Urothelium cell line (cell line): ENCODE results near the gene SYP.
"Not testable (repeated sequence)": the region's sequence is repeated elsewhere in the genome, so short reads cannot be mapped to it uniquely, and the experiment has no call there.

Experiments used
- DNase-seq: peaks from one replicate; pipeline ENCODE4 v3.0.0; 2011; ENCODE audit warnings: low spot score, mixed read lengths
- FAIRE-seq: peaks from 2 replicates; lab custom pipeline; 2011; peaks lifted over from hg19 to GRCh38; lab: Jason Lieb, UNC

SYP gene

DNA sequence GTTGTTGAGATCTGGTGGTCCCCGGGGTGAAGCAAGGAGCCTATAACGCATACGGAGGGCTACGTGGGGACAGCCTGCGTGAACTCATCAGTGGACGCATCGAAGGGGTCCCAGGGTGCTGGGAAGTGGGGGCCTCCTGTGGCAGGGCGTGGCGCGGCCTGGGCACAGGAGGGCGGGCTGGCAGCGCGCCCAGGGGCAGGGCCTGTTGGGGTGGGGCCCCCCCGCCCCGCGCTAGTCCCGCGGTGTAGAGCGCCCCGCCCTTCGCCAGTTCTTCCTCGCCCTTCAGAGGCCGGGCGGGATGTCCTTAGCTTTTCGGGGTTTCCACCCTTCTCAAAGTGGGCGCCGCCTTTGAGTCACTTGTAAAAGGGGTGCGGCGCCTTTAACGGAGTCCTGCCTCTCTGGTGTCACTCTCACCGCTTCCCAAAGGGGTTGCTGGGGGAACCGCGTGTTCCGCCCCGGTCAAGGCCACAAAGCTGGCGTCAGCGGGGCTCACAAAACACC, 27.7 kb downstream of the SYP start:
- DNase-seq (peak; percentile 59), FAIRE-seq (no peak)

DNA sequence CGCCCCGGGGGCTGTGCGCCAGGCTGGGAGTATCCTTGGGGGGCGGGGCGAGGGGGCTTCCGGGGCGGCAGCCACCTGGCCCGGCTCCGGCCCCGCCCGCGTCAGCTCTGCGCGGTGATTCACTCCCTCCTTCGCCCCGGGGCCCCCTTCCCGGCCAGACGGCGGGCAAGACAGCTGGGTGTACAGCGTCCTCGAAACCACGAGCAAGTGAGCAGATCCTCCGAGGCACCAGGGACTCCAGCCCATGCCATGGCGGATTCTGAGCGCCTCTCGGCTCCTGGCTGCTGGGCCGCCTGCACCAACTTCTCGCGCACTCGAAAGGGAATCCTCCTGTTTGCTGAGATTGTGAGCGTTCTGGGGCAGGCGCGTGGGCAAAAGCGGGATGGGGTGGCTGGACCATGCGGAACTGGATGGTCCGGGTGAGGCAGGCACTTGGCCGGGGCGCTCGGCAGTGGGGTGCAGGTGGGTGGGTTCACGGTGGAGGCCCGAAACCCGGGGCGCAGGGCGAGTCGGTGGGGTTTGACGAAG, 28.2 kb downstream of the SYP start, which contains the start of gene PLP2:
TSS of gene PLP2 (plus strand) at position 147 of the 528 bp plus-strand sequence. CDS start at position 250, 103 bp downstream.
- no peak for FAIRE-seq
- DNase-seq = peak; percentile 61

DNA sequence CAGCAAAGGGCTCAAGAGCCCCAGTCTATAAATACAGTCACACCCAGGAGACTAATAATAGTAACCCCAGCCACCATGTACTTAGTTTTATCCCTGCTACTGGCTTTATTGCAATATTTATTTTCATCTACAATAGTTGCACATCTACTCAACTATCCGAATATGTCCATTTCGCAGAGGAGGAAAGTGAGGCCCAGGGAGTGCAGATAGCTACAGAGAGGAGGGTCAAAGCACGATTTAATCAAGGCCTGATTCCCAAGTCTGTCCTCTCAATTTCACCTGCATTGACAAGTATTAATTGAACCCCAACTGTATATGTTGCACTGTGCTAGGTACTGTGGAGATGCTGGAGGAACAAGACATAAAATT, 32.3 kb downstream of the SYP start:
- no peak for FAIRE-seq
- DNase-seq = no peak

- FAIRE-seq = no peak
- peak; percentile 74 for DNase-seq
These were observed 32.9 kb downstream of the SYP start for GRCh38 chrX:49166914-49167739.

DNA sequence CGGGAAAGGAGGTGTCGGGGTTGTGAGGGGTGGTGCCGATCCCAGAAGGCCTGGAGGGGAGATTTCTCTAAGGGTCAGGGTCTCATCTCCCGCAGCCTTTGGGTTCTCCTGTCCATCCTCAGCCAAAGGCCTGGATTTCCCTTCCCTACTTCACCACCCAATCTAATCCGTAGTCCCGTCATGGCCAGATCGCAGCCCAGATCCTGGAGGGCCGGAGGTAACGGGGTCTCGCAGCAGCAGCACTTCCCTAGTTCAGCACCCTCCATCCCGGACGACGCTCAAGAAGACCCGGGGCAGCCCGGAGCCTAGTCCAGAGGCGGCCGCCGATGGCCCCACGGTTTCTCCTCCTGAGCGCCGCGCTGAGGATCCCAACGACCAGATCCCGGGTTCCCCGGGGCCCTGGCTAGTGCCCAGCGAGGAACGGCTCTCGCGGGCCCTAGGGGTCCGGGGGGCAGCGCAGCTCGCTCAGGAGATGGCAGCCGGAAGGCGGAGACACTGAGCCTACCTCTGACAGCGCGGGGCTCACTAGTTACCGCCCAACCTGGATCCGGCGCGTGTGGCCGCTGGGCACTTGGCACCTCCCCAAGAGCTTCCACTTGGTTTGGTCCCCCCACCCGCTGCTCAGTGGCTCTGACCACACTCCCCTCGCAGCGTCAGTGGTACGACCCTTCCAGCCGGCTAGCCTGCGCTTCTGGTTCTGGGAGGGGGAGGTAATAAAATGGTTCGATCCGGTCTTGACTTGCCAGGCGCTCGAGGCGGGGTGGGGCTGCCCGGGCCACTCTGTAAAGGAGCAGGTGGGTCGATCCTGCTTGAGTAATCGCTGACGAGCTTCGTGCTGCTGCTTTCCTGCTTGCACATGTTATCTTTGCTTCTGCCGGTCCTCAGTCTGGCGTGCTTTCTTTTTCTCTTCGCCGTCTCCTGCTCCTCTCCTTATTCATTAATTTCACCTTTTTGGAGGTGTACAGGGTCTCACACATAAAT, 33.8 kb downstream of the SYP start:
- FAIRE-seq (no peak), DNase-seq (peak; percentile 21)

- DNase-seq (no peak), FAIRE-seq (no peak)
These were observed 35.2 kb downstream of the SYP start for GRCh38 chrX:49164589-49165360.

- FAIRE-seq (peak; percentile 61), DNase-seq (peak; percentile 83)
These were observed 36.2 kb downstream of the SYP start for GRCh38 chrX:49163555-49164419.

DNA sequence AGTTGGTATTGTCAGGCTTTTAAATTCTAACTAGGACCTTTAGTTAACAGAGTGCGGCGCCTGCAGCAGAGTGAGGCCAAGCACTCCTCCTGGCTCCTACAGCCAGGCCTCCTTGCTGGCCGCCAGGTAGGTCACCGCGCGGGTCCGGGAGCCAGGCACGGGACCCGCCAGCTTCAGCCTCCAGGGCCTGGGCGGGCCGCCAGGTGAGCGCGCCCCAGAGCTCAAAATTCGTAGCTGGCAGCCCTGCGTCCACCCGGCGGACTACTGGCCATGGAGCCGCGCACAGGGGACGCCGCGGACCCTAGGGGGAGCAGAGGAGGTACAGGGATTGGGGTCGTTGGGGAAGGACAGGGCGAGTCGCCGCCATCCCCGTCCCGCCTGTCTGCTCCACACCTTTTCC, 37.4 kb downstream of the SYP start, which contains the start of gene MAGIX:
TSS of gene MAGIX (plus strand) at position 139 of the 400 bp plus-strand sequence. CDS start at position 271, 132 bp downstream.
- FAIRE-seq = no peak

DNA sequence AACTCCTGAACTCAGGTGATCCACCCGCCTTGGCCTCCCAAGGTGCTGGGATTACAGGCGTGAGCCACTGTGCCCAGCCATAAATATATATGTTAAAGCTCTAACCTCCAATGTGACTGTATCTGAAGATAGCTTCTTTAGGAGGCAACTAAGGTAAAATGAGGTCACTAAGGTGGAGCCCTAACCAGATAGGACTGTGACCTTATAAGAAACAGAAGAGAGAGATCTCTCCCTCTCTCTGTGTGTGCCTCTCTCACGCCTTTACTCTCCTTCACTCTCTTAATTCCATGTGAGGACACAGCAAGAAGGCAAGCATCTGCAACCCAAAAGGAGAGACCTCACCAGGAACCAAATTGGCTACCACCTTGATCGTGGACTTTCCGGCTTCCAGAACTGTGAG, 38.4 kb downstream of the SYP start:
- DNase-seq (no peak), FAIRE-seq (no peak)

More for the DNA sequence above, 37.4 kb downstream of the SYP start, which contains the start of gene MAGIX:
- no peak for DNase-seq

DNA sequence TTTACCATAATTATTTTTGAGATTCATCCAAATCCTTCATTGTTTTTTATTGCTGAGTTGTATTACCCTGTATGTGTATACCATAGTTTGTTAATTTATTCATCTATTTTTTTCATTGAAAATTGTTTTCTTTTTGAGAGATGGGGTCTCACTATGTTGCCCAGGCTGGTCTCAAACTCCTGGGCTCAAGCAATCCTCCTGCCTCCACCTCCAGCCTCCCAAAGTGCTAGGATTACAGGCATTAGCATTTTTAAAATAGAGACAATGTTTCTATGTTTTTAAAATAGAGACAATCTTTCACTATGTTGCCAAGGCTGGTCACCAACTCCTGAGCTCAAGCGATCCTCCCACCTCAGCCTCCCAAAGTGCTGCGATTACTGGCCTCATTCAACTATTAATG, 39.1 kb downstream of the SYP start:
- no peak for FAIRE-seq
- DNase-seq = no peak

DNA sequence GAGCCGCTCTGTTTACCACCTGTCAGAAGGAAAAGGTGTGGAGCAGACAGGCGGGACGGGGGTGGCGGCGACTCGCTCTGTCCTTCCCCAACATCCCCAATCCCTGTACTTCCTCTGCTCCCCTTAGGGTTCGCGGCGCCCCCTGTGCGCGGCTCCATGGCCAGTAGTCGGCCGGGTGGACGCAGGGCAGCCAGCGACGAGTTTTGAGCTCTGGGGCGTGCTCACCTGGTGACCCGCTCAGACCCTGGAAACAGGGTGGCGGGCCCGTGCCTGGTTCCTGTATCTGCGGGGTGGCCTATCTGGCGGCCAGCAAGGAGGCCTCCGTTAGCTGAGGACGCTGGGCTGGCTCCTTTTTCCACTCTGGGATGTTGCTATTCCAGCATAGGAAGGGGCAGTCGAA, 42.8 kb downstream of the SYP start:
- FAIRE-seq = peak; percentile 56
- no peak for DNase-seq

GRCh38 chrX:49155900-49156837, 43.8 kb downstream of the SYP start:
- peak; percentile 87 for DNase-seq

DNA sequence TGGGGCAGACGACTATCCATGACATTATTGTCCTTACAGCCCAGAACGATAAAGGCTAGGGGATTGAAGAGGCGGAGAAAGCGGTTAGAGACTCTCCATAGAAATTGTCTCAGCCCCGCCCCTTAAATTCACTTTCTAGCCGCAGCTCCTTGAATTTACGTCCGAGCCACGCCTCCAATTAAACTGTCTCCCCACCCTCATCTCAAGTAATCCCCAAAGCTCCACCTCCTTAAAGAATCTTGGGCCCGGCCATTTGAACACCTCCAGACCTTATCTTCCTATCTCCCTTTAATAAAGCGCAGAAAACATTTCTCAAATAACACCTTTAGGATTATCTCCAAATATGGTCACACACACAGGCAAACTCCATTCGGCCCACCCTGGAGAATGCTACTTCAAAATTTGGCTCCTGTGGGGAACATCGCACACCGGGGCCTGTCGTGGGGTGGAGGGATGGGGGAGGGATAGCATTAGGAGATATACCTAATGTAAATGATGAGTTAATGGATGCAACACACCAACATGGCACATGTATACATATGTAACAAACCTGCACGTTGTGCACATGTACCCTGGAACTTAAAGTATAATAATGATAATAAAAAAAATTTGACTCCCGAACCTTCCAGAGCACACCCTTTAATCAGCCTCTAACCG, 44.6 kb downstream of the SYP start:
- FAIRE-seq (no peak), DNase-seq (peak; percentile 45)

More at GRCh38 chrX:49155900-49156837, 43.8 kb downstream of the SYP start:
- peak; percentile 61 for FAIRE-seq

DNA sequence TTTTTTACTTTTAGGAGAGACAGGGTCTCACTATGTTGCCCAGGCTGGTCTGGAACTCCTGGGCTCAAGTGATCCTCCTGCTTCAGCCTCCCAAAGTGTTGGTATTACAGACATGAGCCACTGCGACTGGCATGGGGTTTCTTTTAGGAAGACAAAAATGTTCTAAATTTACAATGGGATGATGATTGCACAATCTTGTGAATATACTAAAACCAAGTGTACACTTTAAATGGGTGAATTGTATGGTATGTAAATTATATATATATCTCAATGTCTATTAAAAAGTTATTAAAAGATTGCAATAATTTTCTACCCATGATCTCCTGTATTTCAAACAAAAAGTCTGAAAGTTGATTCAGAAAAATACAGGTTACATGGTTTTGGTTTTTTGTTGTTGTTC, 46.5 kb downstream of the SYP start:
- DNase-seq (no peak), FAIRE-seq (no peak)

DNA sequence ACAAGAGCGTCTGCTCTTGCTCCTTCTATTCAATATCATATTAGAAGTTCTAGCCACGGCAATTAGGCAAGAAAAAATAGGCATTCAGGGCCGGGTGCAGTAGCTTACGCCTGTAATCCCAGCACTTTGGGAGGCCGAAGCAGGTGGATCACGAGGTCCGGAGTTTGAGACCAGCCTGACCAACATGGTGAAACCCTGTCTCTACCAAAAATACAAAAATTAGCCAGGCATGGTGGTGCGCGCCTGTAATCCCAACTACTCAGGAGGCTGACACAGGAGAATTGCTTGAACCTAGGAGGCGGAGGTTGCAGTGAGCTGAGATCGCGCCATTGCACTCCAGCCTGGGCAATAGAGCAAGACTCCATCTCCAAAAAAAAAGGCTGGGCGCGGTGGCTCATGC, 50.7 kb downstream of the SYP start:
- DNase-seq, FAIRE-seq: not testable (repeated sequence)

GRCh38 chrX:49148390-49149100, 51.4 kb downstream of the SYP start:
- not testable (repeated sequence) for DNase-seq, FAIRE-seq

DNA sequence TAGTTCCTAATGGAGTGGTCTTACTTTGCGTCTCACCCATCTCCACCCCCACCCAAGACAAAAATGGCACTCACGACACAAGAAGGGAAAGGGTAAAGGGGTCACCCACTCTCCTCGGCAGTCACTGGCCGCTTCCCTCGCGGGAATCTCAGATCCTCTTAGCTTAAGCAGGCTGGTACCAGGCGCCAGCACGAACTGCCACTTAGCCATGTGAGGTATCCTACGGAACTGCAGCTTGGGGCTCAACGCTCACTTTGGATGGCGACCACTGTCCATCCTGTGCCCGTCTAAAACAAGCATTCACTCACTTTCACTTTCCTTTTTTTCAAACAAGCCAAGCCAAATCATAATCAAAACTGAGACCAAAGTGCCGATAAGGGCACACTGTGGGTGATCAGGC, 52.1 kb downstream of the SYP start:
- no peak for DNase-seq
- no peak for FAIRE-seq
